Measurements from ENCODE around the gene USP12. TPM values are rescaled to one million over a fixed set of nuclear protein-coding genes. Genes with fewer than 3 reads are reported as not detected.

USP12 gene
- polyA plus RNA-seq, 3 donors, result 12.8 to 23.4 (median 14.5) TPM

DNA sequence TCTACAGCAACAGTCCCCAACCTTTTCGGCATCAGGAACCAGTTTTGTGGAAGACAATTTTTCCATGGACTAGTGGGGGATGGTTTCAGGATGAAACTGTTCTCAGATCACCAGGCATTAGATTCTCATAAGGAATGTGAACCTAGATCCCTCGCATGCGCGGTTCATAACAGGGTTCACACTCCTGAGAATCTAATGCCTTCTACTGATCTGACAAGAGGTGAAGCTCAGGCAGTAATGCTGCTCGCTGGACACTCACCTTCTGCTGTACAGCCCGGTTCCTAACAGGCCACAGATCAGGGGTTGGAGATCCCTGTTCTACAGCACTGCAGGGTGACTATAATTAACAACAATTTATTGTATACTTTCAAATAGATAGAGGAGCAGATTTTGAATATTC lies 21.9 kb downstream of the USP12 start:
- WGBS (ENCODE audit: insufficient coverage), result 98% methylated on average over 4 of the region's 6 CpGs
- Histone ChIP-seq H2AFZ (ENCODE audit: insufficient read depth, low read depth, low read length, poor library complexity, severe bottlenecking) (no peak overlapping the region), H3K4me1 (ENCODE audit: control insufficient read depth in 1 of 2, insufficient read depth in 2 of 2, low read length in 2 of 2) (no peaks in the 10 kb centered on the region), H4K20me1 (ENCODE audit: insufficient read depth, low read length) (peaks cover 97% of the 10 kb centered on the region), H3K4me2 (replicated peaks; ENCODE audit: extremely low read depth, low read length, poor library complexity, severe bottlenecking) (no peak overlapping the region), H3K27ac (ENCODE audit: low read depth in 1 of 2, low read length in 2 of 2) (no peak overlapping the region), H3K79me2 (ENCODE audit: insufficient read depth, low read length) (peaks cover 95% of the 10 kb centered on the region), H3K36me3 (replicated peaks in 1 of 2; ENCODE audit: control insufficient read depth in 1 of 2, insufficient read depth in 2 of 2, low read length in 2 of 2) (no peaks in the 10 kb centered on the region), H3K9me3 (replicated peaks in 1 of 2; ENCODE audit: control insufficient read depth in 1 of 2, insufficient read depth in 1 of 2, low read length in 2 of 2) (no peaks in the 10 kb centered on the region), H3K9ac (ENCODE audit: insufficient read depth, low read length, poor library complexity, severe bottlenecking) (no peak overlapping the region), H3K27me3 (ENCODE audit: control insufficient read depth in 2 of 2, insufficient read depth in 2 of 2, low read length in 2 of 2) (no peaks in the 10 kb centered on the region), H3K4me3 (replicated peaks in 1 of 3; ENCODE audit: low read depth in 2 of 3, low read length in 3 of 3) (no peak overlapping the region)
- no peak for DNase-seq
- Mint-ChIP-seq H3K27me3 (ENCODE audit: low read depth in 3 of 3) (no peaks in the 10 kb centered on the region), H3K27ac (no peak overlapping the region), H3K36me3 (peaks cover 0 to 5% of the 10 kb centered on the region in 2 donors), H3K4me3 (no peak overlapping the region), H3K4me1 (peaks cover 15% of the 10 kb centered on the region), H3K9me3 (no peaks in the 10 kb centered on the region)
- TF ChIP-seq, protein P1, sequence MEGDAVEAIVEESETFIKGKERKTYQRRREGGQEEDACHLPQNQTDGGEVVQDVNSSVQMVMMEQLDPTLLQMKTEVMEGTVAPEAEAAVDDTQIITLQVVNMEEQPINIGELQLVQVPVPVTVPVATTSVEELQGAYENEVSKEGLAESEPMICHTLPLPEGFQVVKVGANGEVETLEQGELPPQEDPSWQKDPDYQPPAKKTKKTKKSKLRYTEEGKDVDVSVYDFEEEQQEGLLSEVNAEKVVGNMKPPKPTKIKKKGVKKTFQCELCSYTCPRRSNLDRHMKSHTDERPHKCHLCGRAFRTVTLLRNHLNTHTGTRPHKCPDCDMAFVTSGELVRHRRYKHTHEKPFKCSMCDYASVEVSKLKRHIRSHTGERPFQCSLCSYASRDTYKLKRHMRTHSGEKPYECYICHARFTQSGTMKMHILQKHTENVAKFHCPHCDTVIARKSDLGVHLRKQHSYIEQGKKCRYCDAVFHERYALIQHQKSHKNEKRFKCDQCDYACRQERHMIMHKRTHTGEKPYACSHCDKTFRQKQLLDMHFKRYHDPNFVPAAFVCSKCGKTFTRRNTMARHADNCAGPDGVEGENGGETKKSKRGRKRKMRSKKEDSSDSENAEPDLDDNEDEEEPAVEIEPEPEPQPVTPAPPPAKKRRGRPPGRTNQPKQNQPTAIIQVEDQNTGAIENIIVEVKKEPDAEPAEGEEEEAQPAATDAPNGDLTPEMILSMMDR (IDR thresholded peaks at IDR 0.05), result no peak
- intact Hi-C loops (cut with micrococcal nuclease), result no loop called here

DNA sequence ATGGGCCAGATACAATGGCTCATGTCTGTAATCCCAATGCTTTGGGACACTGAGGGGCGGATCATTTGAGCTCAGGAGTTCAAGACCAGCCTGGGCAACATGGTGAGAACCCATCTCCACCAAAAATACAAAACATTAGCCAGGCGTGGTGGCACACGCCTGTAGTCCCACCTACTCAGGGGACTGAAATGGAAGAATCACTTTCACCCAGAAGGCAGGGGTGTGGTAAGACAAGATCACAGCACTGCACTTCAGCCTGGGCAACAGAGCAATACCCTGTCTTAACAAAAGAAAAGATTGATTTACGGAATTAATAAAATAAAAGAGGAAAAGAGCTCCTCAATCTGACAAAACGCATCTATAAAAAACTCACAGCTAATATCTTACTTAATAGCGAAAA lies 22.7 kb downstream of the USP12 start:
- Histone ChIP-seq H2AFZ (ENCODE audit: insufficient read depth, low read depth, low read length, poor library complexity, severe bottlenecking) (no peak overlapping the region), H4K20me1 (ENCODE audit: insufficient read depth, low read length) (peaks cover 95% of the 10 kb centered on the region), H3K9ac (ENCODE audit: insufficient read depth, low read length, poor library complexity, severe bottlenecking) (no peak overlapping the region), H3K9me3 (replicated peaks in 1 of 2; ENCODE audit: control insufficient read depth in 1 of 2, insufficient read depth in 1 of 2, low read length in 2 of 2) (no peaks in the 10 kb centered on the region), H3K4me1 (ENCODE audit: control insufficient read depth in 1 of 2, insufficient read depth in 2 of 2, low read length in 2 of 2) (no peaks in the 10 kb centered on the region), H3K27me3 (ENCODE audit: control insufficient read depth in 2 of 2, insufficient read depth in 2 of 2, low read length in 2 of 2) (no peaks in the 10 kb centered on the region), H3K4me3 (replicated peaks in 1 of 3; ENCODE audit: low read depth in 2 of 3, low read length in 3 of 3) (no peak overlapping the region), H3K4me2 (replicated peaks; ENCODE audit: extremely low read depth, low read length, poor library complexity, severe bottlenecking) (no peak overlapping the region), H3K36me3 (replicated peaks in 1 of 2; ENCODE audit: control insufficient read depth in 1 of 2, insufficient read depth in 2 of 2, low read length in 2 of 2) (no peaks in the 10 kb centered on the region), H3K79me2 (ENCODE audit: insufficient read depth, low read length) (peaks cover 96% of the 10 kb centered on the region), H3K27ac (ENCODE audit: low read depth in 1 of 2, low read length in 2 of 2) (no peak overlapping the region)
- Mint-ChIP-seq H3K9me3 (no peaks in the 10 kb centered on the region), H3K4me1 (peaks cover 11% of the 10 kb centered on the region), H3K36me3 (peaks cover 0 to 5% of the 10 kb centered on the region in 2 donors), H3K4me3 (no peak overlapping the region), H3K27me3 (ENCODE audit: low read depth in 3 of 3) (no peaks in the 10 kb centered on the region), H3K27ac (no peak overlapping the region)
- intact Hi-C loops (cut with micrococcal nuclease), result no loop called here
- 100% methylated on average over 2 of the region's 6 CpGs for WGBS (ENCODE audit: insufficient coverage)
- TF ChIP-seq, protein P1 (IDR thresholded peaks at IDR 0.05), result no peak
- no peak for DNase-seq

Data from CD14-positive monocyte (primary cell).